Measurements from ENCODE around the gene NOS2.

Gene NOS2

DNA sequence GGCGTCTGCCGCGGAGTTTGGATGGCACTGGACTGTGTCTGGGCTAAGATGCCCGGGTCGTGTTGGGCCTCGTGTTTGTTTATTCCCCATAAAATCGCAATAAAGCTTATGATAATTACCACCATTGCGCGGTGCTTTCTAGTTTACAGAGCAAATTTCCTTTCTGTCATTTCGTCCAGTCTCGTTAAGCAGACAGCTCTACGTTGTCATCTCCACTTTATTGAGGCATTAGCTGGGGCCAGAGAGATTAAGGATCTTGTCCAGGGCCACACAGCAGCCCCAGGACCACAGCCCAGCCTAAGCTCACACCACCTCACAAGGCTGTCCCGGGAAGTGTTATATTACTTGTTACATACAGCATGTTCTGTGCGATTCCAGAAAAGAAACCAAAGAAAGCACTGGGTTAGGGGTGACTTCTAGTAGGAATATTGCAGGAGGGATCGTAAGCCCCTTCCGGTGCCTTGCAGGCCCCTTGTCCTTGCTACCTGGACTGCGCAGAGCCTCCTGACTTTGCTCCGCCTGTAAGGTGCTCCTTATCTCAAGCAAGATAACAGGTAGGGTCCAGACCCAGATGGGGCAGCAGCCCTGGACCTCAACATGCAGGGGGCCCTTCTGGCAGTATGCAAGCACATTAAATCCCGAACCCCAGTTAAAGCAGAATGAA, 6.3 kb downstream of the NOS2 start:
- DNase-seq (ENCODE audit: extremely low read depth, insufficient read length) = no peak
- H3K4me3 ChIP-seq (replicated peaks; ENCODE audit: low read depth, low read length) = no peak overlapping the region; the same call in 1 of the 2 replicates

GRCh38 chr17:27793168-27793905, 7.0 kb downstream of the NOS2 start:
- Histone ChIP-seq H3K4me3 (replicated peaks; ENCODE audit: low read depth, low read length) (no peak overlapping the region; the same call in 1 of the 2 replicates), H3K36me3 (ENCODE audit: control insufficient read depth, insufficient read depth, low read length) (no peaks in the 10 kb centered on the region), H3K27me3 (replicated peaks; ENCODE audit: control insufficient read depth, insufficient read depth, low read length) (peaks cover 4% of the 10 kb centered on the region)
- no peak for TF ChIP-seq CTCF (IDR thresholded peaks at IDR 0.05; ENCODE audit: insufficient read depth, low read length, poor library complexity, severe bottlenecking)
- DNase-seq (ENCODE audit: extremely low read depth, insufficient read length) = no peak

More for the DNA sequence above, 6.3 kb downstream of the NOS2 start:
- peaks cover 4% of the 10 kb centered on the region for H3K27me3 ChIP-seq (replicated peaks; ENCODE audit: control insufficient read depth, insufficient read depth, low read length)
- no peaks in the 10 kb centered on the region for H3K36me3 ChIP-seq (ENCODE audit: control insufficient read depth, insufficient read depth, low read length)
- TF ChIP-seq CTCF (IDR thresholded peaks at IDR 0.05; ENCODE audit: insufficient read depth, low read length, poor library complexity, severe bottlenecking) = no peak

DNA sequence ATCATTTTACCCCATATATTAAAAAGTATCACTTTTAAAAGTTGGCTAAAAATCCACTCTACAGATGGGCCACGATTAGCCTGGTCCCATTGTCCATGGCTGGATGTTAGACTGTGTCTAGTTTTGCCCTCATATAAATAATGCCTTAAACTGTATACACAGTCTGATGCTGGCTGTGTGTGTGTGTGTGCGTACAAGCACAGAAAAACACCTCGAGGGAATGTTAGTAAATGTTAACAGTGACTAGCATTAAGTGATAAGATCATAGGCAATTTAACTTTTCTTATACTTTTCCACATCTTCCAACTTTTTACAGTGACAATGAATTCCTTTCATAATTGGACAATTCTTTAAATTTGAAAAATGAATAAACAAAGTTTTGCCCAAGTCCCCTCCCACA, 8.2 kb downstream of the NOS2 start:
- Histone ChIP-seq H3K36me3 (ENCODE audit: control insufficient read depth, insufficient read depth, low read length) (no peaks in the 10 kb centered on the region), H3K27me3 (replicated peaks; ENCODE audit: control insufficient read depth, insufficient read depth, low read length) (peaks cover 4% of the 10 kb centered on the region), H3K4me3 (replicated peaks; ENCODE audit: low read depth, low read length) (no peak overlapping the region)
- no peak for DNase-seq (ENCODE audit: extremely low read depth, insufficient read length)
- TF ChIP-seq CTCF (IDR thresholded peaks at IDR 0.05; ENCODE audit: insufficient read depth, low read length, poor library complexity, severe bottlenecking) = no peak

- no peaks in the 10 kb centered on the region; the same call in none of the 2 replicates for H3K27me3 ChIP-seq (replicated peaks; ENCODE audit: control insufficient read depth, insufficient read depth, low read length)
- no peak for TF ChIP-seq CTCF (IDR thresholded peaks at IDR 0.05; ENCODE audit: insufficient read depth, low read length, poor library complexity, severe bottlenecking)
- no peaks in the 10 kb centered on the region for H3K36me3 ChIP-seq (ENCODE audit: control insufficient read depth, insufficient read depth, low read length)
- no peak for DNase-seq (ENCODE audit: extremely low read depth, insufficient read length)
- H3K4me3 ChIP-seq (replicated peaks; ENCODE audit: low read depth, low read length) = no peak overlapping the region
These were observed 11.4 kb downstream of the NOS2 start for GRCh38 chr17:27788919-27789318.

DNA sequence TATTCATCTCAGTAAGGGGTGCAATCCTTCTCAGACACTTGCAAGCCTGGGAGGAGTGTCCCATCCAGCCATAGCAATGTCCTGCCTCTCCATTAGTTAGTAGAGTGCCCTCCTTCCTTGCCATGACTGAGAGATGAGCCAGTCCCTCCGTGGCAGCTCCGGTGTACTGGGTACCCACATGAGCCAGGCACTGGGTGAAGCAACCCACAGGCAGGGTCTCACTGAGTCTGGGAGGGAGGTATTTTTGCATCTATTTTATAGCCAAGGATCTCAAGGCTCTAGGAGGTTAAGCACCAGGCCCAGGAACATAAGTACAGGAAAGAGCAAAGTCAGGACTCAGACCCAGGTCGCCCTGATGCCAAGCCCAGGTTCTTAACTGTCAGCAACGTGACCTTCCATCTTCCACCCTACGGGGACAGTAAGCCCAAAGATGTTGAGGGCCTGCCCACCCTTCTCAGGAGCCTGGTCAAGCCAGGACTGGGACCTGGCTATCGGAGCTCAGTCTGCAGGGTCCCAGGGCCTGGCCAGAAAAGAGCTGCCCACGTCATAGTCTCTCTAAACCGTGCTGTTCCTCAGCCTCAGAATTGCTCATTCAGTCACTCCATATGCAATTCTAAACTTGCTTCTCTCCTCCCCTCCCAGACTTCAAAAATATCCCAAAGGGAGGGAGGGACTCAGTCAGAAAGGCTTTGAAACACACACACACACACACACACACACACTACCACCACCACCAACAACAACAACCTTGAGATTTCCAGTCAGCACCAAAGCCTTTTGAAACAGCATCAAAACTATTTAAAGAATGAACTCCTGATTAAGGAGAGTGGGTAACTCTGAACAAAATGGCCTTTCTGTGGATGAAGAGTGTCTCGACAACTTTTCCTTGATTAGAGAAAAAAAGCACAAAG, 16.6 kb downstream of the NOS2 start:
- Histone ChIP-seq H3K4me3 (replicated peaks; ENCODE audit: low read depth, low read length) (no peak overlapping the region), H3K36me3 (ENCODE audit: control insufficient read depth, insufficient read depth, low read length) (no peaks in the 10 kb centered on the region), H3K27me3 (replicated peaks; ENCODE audit: control insufficient read depth, insufficient read depth, low read length) (no peaks in the 10 kb centered on the region; the same call in 1 of the 2 replicates)
- no peak for DNase-seq (ENCODE audit: extremely low read depth, insufficient read length)
- TF ChIP-seq CTCF (IDR thresholded peaks at IDR 0.05; ENCODE audit: insufficient read depth, low read length, poor library complexity, severe bottlenecking) = no peak

Data from GM06990 (cell line).